ENCODE measurements around the gene LTO1. TPM values are rescaled to one million over a fixed set of nuclear protein-coding genes. Genes with fewer than 3 reads are reported as not detected.

Gene LTO1
- polyA plus RNA-seq, 1 donor (not counting 4 experiments of a cell fraction or from before 2014, with no cell fraction given), result 24.3 TPM

DNA sequence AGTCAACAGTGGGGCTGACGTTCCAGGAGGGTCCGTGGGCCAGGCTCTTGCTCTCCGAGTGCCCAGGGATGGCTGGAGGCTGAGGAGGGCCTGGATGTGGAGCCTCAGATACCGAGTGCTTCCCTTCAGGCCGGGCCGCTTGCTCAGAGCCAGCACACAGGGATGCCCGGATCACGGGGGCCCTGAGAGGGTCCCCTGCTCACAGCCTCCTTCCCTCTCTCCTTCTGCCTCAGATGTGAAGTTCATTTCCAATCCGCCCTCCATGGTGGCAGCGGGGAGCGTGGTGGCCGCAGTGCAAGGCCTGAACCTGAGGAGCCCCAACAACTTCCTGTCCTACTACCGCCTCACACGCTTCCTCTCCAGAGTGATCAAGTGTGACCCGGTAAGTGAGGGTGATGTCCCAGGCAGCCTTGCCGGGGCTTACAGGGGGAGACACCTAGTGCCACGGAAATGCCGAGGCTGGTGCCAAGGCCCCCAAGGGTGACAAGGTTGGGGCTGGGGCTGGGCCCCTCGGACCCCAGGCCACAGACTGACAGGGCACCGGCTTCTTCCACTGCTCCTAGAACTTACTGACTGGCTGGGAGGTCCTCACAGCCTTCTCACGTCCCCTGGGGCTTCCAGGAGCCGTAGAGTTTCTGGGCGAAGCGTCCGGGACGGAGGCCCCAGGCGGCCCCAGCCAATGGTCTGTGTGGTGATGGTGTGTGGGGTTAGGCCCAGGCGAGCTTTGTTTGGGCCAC lies 27.2 kb downstream of the LTO1 start:
- dilution Hi-C loops (cut with MboI; ENCODE audit: extremely low pct_ligation_motif_present, low sequenced_read_pairs), result no loop called here
- peaks cover 50% of the 10 kb centered on the region for H3K79me2 ChIP-seq (ENCODE audit: control insufficient read depth, insufficient read depth, low read length)
- FAIRE-seq (no peak), DNase-seq (ENCODE audit: low read depth, low spot score) (no peak)
- H2AFZ ChIP-seq (ENCODE audit: control insufficient read depth, low read length), result no peak overlapping the region
- no peak overlapping the region for H3K4me3 ChIP-seq (ENCODE audit: control insufficient read depth in 2 of 3, extremely low read depth in 1 of 3, insufficient read depth in 2 of 3, low read depth in 1 of 3, low read length in 3 of 3)
- no peak overlapping the region for H3K27ac ChIP-seq (ENCODE audit: control insufficient read depth, insufficient read depth, low read length)
- peaks cover 53 to 54% of the 10 kb centered on the region in 2 experiments for H3K36me3 ChIP-seq (ENCODE audit: control insufficient read depth in 2 of 2, extremely low read depth in 1 of 2, insufficient read depth in 2 of 2, low read length in 2 of 2)
- H4K20me1 ChIP-seq (ENCODE audit: control insufficient read depth, extremely low read depth, insufficient read depth, low read length), result peaks cover 35% of the 10 kb centered on the region
- peaks cover 2% of the 10 kb centered on the region for H3K9me1 ChIP-seq (ENCODE audit: control insufficient read depth, extremely low read depth, insufficient read depth, low read length)
- no peak for TF ChIP-seq CTCF (optimal IDR thresholded peaks at IDR 0.05 in 1 of 3, IDR thresholded peaks at IDR 0.05 in 1 of 3, conservative IDR thresholded peaks at IDR 0.05 in 1 of 3; ENCODE audit: extremely low read depth in 1 of 3, insufficient read depth in 2 of 3, low read length in 3 of 3)
- TF ChIP-seq EZH2 (IDR thresholded peaks at IDR 0.05; ENCODE audit: low read length), result no peak
- no peaks in the 10 kb centered on the region for H3K9me3 ChIP-seq (ENCODE audit: control insufficient read depth, low read depth, low read length)
- peaks cover 9% of the 10 kb centered on the region for H3K4me1 ChIP-seq (ENCODE audit: control insufficient read depth, extremely low read depth, insufficient read depth, low read length)
- H3K4me2 ChIP-seq (ENCODE audit: control insufficient read depth, extremely low read depth, insufficient read depth, low read depth, low read length), result no peak overlapping the region
- H3K27me3 ChIP-seq (ENCODE audit: control insufficient read depth, extremely low read depth, insufficient read depth, low read length), result no peaks in the 10 kb centered on the region
- no peak overlapping the region for H3K9ac ChIP-seq (ENCODE audit: control insufficient read depth, extremely low read depth, insufficient read depth, low read length)

GRCh38 chr11:69647390-69647748 lies 27.8 kb downstream of the LTO1 start:
- H3K79me2 ChIP-seq (ENCODE audit: control insufficient read depth, insufficient read depth, low read length), result peaks cover 51% of the 10 kb centered on the region
- no peak overlapping the region for H3K9ac ChIP-seq (ENCODE audit: control insufficient read depth, extremely low read depth, insufficient read depth, low read length)
- dilution Hi-C loops (cut with MboI; ENCODE audit: extremely low pct_ligation_motif_present, low sequenced_read_pairs), result no loop called here
- FAIRE-seq, result no peak
- no peaks in the 10 kb centered on the region for H3K27me3 ChIP-seq (ENCODE audit: control insufficient read depth, extremely low read depth, insufficient read depth, low read length)
- H3K9me1 ChIP-seq (ENCODE audit: control insufficient read depth, extremely low read depth, insufficient read depth, low read length), result peaks cover 2% of the 10 kb centered on the region
- no peak overlapping the region for H3K4me2 ChIP-seq (ENCODE audit: control insufficient read depth, extremely low read depth, insufficient read depth, low read depth, low read length)
- H3K27ac ChIP-seq (ENCODE audit: control insufficient read depth, insufficient read depth, low read length), result no peak overlapping the region
- no peak overlapping the region for H2AFZ ChIP-seq (ENCODE audit: control insufficient read depth, low read length)
- peaks cover 54% of the 10 kb centered on the region in 2 experiments for H3K36me3 ChIP-seq (ENCODE audit: control insufficient read depth in 2 of 2, extremely low read depth in 1 of 2, insufficient read depth in 2 of 2, low read length in 2 of 2)
- no peak for TF ChIP-seq CTCF (optimal IDR thresholded peaks at IDR 0.05 in 1 of 3, IDR thresholded peaks at IDR 0.05 in 1 of 3, conservative IDR thresholded peaks at IDR 0.05 in 1 of 3; ENCODE audit: extremely low read depth in 1 of 3, insufficient read depth in 2 of 3, low read length in 3 of 3)
- no peak for DNase-seq (ENCODE audit: low read depth, low spot score)
- no peak overlapping the region for H3K4me3 ChIP-seq (ENCODE audit: control insufficient read depth in 2 of 3, extremely low read depth in 1 of 3, insufficient read depth in 2 of 3, low read depth in 1 of 3, low read length in 3 of 3)
- H3K9me3 ChIP-seq (ENCODE audit: control insufficient read depth, low read depth, low read length), result no peaks in the 10 kb centered on the region
- H3K4me1 ChIP-seq (ENCODE audit: control insufficient read depth, extremely low read depth, insufficient read depth, low read length), result peaks cover 9% of the 10 kb centered on the region
- peaks cover 35% of the 10 kb centered on the region for H4K20me1 ChIP-seq (ENCODE audit: control insufficient read depth, extremely low read depth, insufficient read depth, low read length)

Data from keratinocyte (primary cell).